Activated effector memory CD4-positive, alpha-beta T cell treated with Interleukin-2 at 50 U/mL for 16 hours (primary cell): ENCODE measurements around the gene POU2AF3.

ENCODE experiments used
- DNase-seq: peaks from one replicate; pipeline ENCODE4 v3.0.0-alpha.2; 2020

Gene POU2AF3

GRCh38 chr11:111329306-111330204 lies 31.2 kb downstream of the POU2AF3 start:
- DNase-seq = no peak

GRCh38 chr11:111330234-111330893 lies 32.0 kb downstream of the POU2AF3 start:
- no peak for DNase-seq

DNA sequence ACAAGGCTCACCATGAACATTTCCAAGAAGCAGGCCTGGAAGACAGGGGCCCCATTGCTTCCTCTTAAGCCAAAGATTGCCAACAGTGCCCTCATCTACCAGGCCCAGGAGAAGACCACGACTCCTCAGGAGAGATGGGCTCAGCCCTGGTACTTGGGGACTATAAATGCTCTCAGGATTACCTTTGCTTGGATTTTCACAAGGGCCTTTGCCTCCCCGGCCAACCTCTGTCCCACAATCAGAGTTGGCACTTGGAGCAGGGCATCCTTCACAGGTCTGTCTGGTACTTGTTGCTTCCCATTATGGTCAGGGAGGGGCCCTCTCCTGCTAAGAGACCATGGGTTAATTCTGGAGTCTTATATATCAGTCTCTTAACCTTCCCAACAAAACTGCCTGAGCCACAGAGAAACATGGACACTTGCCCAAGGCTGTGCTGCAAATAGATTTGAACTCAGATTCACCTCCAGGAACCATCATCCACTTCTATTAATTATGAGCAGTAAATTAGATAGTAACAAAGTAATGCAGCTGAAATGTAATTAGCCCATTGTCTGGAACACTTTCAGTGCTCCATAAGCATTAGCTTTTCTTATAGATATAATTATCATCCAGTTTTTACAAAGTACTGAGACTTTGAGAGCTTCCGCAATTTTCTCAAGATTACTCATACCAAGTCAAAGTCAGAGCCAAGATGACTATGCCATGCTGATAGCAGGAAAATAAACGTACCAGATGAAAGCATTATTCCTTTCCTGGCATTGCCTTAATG lies 33.5 kb downstream of the POU2AF3 start:
- no peak for DNase-seq

GRCh38 chr11:111334532-111335502 lies 36.5 kb downstream of the POU2AF3 start:
- DNase-seq = no peak

DNA sequence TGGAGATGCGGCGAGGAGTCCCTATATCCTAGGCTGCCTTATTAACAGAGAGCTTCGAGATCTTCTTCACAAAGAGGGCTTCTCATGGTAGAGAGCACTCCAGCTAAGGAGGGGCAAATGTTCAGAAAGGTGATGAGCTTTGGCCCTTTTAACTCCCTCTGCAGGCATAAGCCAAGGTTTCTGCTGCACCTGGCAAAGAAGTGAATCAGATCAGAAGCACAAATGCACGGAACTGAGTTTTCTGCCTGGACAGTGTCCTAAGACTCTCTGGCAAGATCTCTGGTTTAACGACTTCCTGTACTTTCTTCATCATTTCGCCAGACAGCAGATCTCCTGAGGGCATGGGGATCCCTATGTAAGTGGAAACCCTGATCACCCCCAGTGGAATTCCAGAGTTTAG lies 37.2 kb downstream of the POU2AF3 start:
- DNase-seq = no peak

DNA sequence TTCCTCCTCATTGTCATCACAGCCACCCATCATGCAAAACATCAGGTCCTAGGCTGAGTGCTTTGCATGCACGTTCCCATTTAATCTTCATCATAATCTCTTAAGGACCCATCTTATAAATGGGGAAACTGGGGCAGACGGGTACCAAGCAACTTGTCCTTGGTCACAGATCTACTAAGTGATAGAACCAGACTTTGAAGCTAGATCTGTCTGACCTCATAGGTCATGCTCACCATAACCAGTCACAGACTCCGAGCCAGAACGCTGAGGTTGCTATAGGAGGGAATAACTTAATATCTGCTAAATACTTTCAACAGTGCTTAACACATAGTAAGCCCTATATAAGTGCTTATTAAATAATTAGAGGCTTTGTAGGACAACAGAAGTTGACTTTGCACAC lies 37.7 kb downstream of the POU2AF3 start:
- DNase-seq = no peak

- DNase-seq = no peak
Measured at GRCh38 chr11:111336582-111337256, 38.4 kb downstream of the POU2AF3 start.

DNA sequence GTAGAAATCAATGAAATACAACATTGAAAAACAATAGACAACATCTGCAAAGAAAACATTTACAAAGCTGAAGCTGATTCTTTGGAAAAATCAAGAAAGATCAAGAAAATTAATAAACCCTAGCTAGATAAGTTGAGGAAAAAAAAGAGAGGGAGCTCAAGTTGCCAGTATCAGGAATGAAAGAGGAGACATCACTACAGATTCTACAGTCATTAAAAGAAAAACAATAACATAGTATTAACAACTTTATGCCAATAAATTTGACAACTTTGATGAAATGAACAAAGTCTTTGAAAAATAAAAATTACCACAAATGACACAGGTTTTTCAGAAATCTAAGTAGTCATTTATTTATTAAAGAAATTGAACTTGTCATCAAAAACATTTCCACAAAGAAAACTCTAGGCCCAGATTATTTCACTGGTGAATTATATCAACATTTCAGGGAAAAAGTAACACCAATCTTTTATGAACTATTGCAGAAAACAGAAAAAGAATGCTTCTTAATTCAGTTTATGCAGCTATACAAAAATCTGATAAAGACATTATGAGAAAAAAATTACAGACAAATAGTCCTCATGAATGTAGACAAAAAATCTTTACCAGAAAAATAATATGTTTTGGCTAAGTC lies 41.5 kb downstream of the POU2AF3 start:
- DNase-seq = no peak

- DNase-seq = no peak
Measured at GRCh38 chr11:111342329-111342728, 44.0 kb downstream of the POU2AF3 start.

- no peak for DNase-seq
Measured at GRCh38 chr11:111344032-111344431, 45.7 kb downstream of the POU2AF3 start.

GRCh38 chr11:111347002-111347722 lies 48.8 kb downstream of the POU2AF3 start:
- no peak for DNase-seq

DNA sequence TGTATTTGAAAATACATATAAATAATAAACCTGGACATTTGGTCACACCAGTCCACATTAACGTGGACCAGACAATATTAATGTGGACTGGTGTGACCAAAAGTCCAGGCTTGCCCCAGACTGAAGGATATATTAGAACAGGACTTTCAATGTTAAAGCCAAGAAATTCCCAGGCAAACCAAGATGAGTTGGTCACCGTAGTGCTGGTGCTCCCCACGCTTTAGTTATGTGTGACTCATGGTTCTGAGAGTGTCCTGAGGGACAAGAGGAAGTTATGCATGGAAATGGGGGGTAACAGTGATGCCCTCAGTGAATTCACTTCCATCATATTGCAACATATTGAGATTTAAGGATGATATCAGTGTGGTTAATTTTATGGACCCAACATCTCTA lies 49.4 kb downstream of the POU2AF3 start:
- DNase-seq = no peak

- DNase-seq = no peak
Measured at GRCh38 chr11:111348147-111348546, 49.8 kb downstream of the POU2AF3 start.

DNA sequence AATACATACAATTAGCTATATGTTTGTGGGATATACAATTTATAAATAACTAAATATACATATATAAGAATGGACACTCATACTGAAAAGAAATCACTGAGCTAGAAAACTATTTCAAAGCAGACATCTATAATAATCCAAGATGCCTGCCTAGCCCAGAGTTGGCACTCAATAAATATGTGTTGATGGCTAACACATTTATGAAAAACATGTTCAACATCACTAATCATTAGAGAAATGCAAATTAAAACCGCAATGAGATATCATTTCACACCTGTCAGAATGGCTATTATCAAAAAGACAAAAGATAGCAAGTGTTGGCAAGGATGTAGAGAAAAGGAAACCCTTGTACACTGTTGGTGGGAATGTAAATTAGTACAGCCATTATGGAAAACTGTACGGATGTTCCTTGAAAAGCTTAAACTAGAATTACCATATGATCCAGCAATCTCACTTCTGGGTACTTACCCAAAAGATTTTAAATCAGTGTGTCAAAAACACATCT lies 50.9 kb downstream of the POU2AF3 start:
- no peak for DNase-seq

DNA sequence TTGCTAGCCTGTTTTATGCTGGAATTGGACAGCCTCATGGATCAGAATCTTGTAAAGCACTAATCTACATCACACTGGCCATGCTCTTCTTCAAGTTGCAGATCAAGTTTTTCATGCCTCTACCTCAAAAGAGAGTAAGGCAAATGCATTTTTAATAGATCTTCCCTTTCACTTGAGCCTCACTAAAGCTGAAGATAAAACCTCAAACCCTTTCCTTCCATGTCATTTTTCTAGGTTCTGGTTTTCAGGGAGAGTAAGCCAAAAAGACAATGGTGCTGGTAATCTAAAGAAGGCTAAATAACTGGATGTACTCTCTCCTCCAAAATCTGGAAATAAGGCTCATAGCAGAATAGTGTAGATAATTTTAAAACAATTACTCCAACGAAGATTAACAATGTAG lies 52.5 kb downstream of the POU2AF3 start:
- DNase-seq = no peak

DNA sequence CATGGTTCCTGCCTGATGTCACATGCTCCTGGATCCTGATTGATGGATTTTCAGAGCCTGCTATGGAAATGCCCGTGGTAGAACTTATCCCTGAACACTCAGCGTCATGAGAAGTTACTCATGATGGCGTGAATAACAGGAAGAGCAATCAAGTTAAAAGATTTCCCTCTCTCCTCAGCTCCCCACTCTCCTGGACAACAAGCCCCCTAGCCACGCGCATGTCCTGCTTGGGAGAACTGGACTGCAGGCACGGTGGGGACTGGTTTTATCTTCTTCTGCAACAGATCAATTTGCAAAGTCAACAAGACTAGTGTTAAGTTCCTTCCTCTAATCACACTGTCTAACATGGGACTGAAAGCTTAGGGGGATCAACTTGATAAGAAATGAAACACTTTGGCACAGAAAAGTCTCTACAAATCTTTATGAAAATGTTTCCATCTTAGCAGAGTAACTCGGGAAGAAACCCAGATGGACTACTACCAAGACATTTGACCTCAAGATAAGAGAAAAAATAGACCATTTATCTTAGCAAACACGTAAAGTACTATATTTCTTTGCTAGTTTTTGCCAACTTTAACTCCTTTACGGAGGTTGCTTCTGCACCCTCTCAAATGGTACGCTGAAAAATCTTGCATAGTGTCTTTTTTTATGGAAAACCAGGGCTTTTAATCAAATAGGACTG lies 53.2 kb downstream of the POU2AF3 start:
- DNase-seq = no peak

- DNase-seq = no peak
Measured at GRCh38 chr11:111352231-111352746, 53.9 kb downstream of the POU2AF3 start.

- no peak for DNase-seq
Measured at GRCh38 chr11:111352935-111353710, 54.8 kb downstream of the POU2AF3 start.
